Stimulated activated CD8-positive, alpha-beta memory T cell treated with anti-CD3 and anti-CD28 coated beads, Interleukin-4, amount 100 ng/mL, for 1 hour (primary cell): ENCODE data around the gene PACC1.
"Not testable (repeated sequence)": the region's sequence is repeated elsewhere in the genome, so short reads cannot be mapped to it uniquely, and the experiment has no call there.

ENCODE experiments used
- DNase-seq, 2 donors: peaks; one replicate each; pipeline ENCODE4 v3.0.0-alpha.2; 2020; ENCODE audit warnings: low read depth in 2 of 2, low spot score in 1 of 2

The PACC1 gene

GRCh38 chr1:212397171-212397570 is 17.5 kb downstream of the PACC1 start:
- DNase-seq: no peak

GRCh38 chr1:212396638-212397037 is 18.0 kb downstream of the PACC1 start:
- no peak for DNase-seq

GRCh38 chr1:212395678-212396437 is 18.8 kb downstream of the PACC1 start:
- DNase-seq: not testable (repeated sequence)

DNA sequence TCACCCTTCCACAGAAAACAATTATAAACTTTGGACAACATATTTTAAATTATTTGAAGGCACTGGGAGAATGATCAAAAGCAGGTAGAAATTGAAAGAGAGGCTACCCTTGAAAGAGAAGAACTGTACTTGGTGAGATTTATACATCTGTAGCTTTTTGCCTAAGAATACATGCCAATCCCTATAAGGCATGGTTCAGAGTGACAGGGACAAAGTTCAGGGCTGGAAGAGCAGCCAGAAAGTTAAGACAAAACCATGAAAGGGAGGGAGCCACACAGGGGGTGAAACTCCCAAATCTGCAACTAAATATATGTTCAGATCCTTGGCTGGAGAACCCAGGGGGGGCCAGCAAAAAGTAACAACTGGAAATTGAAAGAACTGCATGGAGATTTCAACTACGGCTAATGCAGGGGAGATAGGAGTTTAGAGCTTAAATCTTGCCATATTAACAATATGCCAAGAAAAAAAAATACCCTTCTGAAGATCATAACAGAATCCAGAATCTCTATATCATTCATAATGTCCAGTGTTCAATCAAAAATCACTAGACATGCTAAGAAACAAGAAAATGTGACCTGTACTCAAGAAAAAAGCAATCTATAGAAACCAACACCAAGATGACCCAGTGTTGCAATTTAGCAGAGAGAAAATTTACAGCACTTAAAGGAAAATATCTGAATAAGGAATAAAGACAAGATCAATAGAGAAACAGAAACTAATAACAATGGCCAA is 25.5 kb downstream of the PACC1 start:
- no peak for DNase-seq

DNA sequence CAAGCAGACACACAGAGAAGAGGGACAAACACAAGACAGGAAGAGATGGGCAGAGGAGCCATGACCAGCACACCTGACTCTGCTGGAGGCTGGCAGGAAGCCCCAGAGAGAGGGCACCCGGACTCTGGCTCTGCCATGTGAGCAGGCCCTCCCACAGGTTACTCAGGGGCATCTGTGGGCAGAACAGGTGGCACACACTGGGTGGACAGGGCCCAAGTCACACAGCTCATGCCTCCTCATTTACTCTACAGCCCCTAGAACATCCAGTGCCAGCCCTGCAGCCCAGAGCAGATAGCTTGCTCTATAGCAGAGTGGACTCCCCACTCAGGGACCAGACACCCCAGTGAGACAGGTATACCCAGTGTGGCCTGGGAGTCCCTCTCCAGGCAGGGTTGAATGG is 28.7 kb downstream of the PACC1 start:
- DNase-seq: no peak

- no peak for DNase-seq
Measured at GRCh38 chr1:212381397-212382035, 33.2 kb downstream of the PACC1 start.

DNA sequence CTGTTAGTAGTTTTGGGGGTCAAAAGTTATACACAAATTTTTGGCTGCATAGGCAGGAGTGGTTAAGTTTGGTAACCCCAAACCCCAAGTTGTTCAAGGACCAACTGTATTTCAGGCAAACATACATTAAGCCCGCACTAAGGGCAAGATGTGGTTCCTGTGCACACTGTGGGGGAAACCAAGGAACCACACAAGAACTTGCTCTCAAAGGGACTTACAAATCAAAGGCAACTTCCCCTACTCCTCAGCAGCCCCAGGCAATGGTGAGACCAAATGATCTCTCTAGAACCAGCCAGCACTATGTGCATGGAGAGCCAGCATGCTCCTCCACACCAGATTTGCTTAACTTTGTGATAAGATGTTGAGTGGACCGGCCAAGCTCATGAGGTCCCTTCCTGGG is 35.3 kb downstream of the PACC1 start:
- DNase-seq: no peak

GRCh38 chr1:212377644-212378043 is 37.0 kb downstream of the PACC1 start:
- no peak for DNase-seq

- no peak for DNase-seq
Measured at GRCh38 chr1:212375986-212376385, 38.7 kb downstream of the PACC1 start.

- peak in 1 of 2 donors; percentile 20 for DNase-seq
Measured at GRCh38 chr1:212368073-212368484, 46.6 kb downstream of the PACC1 start.

- DNase-seq: no peak
Measured at GRCh38 chr1:212367474-212368072, 47.1 kb downstream of the PACC1 start.

- DNase-seq: no peak
Measured at GRCh38 chr1:212366901-212367300, 47.8 kb downstream of the PACC1 start.

DNA sequence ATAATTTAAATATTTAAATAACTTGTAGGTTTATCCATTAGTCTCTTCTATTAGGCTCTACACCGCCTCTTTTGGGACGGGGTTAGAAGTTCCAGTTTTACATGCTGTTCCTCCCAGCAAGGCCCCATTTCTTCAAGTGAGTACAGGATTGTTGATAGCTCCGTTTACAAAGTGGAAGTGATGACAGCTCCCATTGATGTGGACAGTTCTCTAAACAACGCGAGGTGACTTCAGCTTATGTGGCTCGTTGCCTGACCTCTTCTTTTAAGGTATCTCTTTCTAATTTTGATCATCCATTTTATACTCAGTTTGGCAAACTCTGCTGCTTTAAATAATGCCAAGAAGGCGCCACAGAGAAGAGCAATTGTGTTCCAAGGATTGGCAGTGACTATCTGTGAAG is 49.7 kb downstream of the PACC1 start:
- no peak for DNase-seq

DNA sequence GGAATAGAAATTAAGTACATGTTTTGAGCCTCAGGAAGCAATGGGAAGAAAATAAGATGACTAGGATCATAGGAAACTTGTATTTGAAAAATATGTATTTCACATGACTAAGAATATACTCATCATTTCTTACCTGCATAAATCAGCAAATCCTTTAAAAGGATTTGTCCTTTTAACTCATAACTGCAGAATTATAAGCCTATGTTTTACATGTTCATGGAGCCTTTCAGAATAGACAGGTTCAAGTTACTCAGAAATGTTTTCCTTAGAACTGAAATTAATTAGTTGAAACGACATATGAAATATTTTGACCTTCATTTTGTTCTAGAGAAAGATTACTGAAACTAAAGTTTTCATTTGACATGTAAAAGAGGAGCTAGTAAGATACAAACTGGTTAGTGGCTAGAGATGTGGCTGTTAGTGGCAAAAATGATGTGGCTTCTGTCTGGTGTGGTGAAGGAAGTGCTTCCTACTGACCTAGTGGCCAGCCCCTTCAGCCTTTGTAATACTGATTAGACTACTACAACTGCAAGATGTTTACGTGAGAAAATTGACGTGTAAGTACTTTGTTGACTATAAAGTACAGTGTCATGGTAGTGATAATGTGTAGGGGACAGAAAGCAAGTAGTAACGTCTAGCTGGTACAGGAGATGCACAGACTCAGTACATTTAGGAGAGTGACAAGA is 54.7 kb downstream of the PACC1 start:
- no peak for DNase-seq

GRCh38 chr1:212355230-212355969 is 59.3 kb downstream of the PACC1 start:
- no peak for DNase-seq

- no peak for DNase-seq
Measured at GRCh38 chr1:212354464-212354863, 60.2 kb downstream of the PACC1 start.

DNA sequence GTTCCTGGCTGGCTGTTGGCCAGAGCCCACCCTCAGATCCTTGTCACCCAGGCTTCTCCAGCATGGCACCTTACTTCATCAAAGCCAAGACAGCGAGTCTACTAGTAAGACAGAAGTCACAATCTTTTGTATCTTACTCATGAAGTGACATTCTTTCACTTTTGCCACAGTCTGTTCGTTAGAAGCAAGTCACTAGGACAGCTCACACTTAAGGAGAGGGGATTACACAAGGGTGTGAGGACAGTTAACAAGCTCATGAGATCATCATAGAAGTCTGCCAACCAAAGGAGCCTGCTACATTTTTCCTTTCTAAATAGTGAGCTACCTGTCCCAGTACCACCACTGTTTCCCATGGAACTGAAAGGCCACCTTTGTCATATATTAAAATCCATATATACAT is 61.5 kb downstream of the PACC1 start:
- no peak for DNase-seq

GRCh38 chr1:212351588-212352362 is 62.9 kb downstream of the PACC1 start:
- no peak for DNase-seq

DNA sequence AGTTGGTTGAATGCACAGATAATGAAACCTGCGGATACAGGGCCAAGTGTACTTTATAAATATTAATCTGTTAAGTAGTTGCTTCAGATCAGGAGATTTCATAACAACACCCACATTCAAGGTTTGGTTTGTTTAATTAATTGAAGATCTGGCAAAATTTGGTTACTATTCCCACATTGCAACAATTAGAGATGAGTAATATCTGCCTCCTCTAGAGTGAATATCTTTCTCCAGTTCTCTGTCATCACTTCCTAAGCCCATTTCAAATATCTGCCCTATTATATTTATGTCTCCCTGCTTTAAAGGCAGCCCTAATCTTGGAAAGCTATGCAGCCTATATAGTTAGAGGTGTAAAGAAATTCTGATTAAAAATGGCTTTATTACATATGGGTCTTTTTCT is 68.1 kb downstream of the PACC1 start:
- no peak for DNase-seq

DNA sequence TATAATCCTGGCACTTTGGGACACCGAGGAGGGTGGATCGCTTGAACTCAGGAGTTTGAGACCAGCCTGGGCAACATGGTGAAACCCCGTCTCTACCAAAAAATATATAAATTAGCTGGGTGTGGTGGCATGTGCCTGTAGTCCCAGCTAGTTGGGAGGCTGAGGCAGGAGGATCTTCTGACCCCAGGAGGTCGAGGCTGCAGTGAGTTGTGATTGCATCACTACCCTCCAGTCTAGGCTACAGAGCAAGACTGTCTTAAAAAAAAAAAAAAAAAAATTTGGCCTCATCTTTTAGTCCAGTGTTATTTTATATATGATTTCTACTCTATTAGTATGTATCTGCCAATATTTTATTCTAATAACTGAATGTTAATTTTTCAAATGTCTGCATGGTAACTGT is 69.8 kb downstream of the PACC1 start:
- no peak for DNase-seq
